ENCODE results near the gene CSGALNACT2.
"Not testable (repeated sequence)": the region's sequence is repeated elsewhere in the genome, so short reads cannot be mapped to it uniquely, and the experiment has no call there.

The CSGALNACT2 gene

DNA sequence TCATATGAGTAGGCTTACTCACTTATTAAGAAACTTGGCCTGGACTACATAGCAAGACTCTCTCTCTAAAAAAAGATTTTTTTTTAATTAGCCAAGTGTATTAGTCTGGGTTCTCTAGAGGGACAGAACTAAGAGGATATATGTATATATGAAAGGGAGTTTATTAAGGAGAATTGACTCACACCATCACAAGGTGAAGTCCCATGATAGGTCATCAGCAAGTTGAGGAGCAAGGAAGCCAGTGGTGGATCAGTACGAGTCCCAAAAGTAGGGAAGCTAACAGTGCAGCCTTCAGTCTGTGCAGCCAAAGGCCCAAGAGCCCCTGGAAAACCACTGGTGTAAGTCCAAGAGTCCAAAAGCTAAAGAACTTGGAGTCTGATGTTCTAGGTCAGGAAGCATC is 7.7 kb downstream of the CSGALNACT2 start:
- DNase-seq: not testable (repeated sequence)

DNA sequence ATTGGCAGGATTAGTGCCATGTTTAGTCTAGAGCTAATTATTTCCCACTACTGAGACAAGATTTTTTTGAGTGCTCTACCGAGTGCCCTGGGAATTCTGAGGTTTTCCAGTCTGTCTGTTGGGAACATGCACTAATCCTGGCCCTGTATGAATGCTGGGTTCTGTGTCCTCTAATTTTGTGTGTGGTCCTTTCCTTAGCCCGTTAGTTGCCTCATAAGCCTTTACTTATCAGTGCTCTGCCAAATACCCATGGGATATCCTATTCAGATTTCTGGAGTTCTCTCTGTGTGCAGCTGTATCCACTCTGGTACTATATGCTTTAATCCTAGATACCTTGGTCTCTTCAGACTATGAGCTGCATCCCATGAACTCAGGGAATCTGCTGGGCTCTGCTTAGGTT is 13.1 kb downstream of the CSGALNACT2 start:
- no peak for DNase-seq

DNA sequence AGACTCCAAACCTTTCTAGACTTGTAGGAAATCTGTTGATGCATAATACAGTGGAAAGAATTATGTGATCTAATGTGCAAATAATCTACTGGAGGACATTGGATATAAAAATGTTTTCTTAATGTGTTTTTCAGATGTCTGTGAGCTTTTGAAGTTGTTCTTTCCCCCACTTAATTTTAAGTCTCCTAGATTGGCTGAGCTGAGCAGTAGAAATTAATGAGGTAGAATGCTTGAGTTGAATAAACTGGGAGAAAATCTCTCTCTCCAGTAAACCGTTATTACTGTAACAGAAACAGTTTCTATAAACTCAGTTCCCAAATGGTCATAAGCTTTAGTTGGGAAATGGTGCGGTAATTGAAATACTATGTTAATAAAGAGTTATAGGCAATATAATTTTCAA is 15.7 kb downstream of the CSGALNACT2 start:
- DNase-seq: no peak

DNA sequence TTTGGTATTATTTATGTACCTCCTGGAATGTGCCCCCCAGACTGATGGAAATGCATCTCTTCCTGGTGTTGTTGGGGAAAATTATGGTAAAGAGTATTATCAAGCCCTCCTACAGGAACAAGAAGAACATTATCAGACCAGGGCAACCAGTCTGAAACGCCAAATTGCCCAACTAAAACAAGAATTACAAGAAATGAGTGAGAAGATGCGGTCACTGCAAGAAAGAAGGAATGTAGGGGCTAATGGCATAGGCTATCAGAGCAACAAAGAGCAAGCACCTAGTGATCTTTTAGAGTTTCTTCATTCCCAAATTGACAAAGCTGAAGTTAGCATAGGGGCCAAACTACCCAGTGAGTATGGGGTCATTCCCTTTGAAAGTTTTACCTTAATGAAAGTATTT is 17.0 kb downstream of the CSGALNACT2 start:
- no peak for DNase-seq

DNA sequence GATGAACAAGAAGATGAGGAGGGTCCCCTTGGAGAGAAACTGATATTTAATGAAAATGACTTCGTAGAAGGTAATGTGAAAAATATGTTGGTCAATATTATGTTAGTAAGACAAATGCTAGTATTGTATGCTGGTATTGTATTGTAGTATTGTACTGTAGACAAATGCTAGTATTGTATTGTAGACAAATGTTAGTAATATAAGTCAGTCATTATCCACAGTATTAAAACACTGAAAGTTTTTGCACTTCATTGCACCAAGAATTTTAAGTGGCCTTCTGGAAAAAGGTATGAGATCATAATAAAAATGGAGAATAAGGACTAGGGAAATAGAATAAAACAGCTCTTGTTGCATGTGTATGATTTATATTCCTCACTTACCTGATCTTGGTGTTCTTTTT is 17.5 kb downstream of the CSGALNACT2 start:
- DNase-seq: no peak

DNA sequence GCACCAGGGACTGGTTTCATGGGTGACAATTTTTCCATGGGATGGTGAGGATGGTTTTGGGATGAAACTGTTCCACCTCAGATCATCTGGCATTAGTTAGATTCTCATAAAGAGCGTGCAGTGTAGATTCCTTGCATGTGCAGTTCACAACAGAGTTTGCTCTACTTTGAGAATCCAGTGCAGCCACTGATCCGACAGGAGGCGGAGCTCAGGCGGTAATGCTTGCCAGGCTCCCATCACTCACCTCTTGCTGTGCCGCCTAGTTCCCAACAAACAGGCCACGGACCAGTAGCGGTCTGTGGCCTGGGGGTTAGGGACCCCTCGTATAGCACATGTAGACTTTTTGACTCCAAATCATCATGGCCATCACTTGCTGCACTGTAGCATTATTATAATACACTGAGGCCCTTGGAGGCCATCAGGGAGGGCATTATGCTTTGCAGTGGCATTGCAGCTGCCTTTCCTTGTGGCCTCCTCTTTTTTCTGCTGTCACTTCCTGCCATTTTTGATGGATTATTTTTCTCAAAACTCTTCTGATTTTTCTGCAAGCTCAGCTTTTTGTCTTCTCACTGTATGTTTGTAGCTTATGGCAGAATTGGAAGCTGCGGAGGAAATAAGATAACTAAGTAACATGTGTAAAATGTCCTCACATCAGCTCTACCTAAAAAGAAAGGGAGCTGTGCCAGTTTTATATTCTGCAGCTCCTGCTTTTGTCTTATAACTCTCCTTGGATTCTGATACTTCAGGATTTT is 18.5 kb downstream of the CSGALNACT2 start:
- no peak for DNase-seq

DNA sequence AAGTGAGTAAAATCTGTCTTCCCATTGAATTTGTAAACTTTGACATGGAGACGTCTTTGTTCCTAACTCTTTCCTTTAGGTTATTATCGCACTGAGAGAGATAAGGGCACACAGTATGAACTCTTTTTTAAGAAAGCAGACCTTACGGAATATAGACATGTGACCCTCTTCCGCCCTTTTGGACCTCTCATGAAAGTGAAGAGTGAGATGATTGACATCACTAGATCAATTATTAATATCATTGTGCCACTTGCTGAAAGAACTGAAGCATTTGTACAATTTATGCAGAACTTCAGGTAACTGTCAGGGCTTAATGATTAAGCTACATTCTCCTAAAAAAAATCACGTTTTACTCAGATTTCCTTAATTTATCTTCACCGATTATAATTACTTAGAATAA is 20.4 kb downstream of the CSGALNACT2 start:
- no peak for DNase-seq

DNA sequence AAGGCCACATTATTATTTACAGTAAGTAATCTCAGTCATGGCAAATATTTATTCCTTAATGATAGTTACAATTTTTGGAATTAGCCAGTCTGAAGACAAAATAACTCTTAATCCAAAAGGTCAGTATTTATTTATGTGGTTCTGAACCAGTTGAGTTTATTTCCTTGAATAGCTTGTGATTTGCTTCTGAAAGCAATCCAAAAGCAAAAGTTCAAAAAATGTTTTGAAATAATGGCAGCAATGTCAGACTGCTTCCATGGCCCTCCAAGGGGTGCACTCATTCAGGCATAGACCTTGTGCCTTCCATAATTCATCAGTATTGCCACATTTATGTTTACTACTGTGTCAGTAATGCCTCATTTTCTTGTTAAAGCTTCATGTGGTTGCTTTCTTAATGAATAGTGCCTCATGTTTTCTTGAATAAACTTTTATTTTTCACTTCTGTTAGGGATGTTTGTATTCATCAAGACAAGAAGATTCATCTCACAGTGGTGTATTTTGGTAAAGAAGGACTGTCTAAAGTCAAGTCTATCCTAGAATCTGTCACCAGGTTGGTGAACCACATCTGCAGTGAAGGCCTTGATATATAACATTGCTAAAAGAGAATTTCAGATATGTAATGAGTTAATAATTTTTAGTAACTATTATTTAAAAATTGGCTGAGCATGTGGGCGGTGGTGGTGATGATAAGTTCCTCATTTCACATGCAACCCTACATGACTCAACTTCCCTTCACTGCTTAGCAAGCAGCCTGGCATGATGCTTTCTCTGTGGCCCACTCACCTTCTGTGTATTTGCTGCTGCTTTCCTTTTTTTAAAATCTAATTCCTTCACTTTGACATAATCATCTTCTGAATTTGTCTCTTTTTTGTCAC is 22.0 kb downstream of the CSGALNACT2 start:
- DNase-seq: no peak

DNA sequence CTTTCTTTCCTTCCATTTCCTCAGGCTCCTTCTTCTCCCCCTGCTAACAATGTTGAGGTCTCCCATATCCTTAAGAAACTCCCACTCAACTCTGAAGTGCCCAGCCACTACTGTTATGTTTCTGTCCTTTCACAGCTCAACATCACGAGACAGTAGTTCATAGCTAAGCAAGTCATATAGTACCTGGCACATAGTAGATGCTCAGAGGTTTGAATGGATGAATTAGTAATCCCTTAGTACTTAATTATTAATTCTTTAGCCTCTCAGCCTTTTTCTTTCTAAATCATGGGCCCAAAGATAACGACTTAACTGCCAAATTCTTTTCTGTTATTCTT is 22.6 kb downstream of the CSGALNACT2 start:
- no peak for DNase-seq

DNA sequence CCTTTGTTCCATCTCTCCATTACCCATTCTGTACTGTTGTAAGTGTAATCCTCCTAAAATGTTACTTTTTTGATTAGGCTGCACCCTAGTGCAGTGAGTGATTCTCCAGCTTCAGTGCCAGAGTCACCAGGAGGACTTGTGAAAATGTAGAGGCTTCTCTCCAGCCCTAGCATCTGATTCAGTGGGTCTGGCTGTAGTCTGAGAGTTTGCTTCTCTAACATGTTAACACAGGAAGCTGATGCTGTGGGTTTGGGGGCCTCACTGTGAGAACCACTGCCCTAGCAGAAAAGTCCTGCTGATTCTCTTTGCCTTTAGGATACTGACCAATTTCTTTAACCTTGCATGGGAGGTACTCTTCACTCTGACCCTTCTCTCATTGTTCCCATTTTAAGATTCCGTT is 24.4 kb downstream of the CSGALNACT2 start:
- DNase-seq: no peak

DNA sequence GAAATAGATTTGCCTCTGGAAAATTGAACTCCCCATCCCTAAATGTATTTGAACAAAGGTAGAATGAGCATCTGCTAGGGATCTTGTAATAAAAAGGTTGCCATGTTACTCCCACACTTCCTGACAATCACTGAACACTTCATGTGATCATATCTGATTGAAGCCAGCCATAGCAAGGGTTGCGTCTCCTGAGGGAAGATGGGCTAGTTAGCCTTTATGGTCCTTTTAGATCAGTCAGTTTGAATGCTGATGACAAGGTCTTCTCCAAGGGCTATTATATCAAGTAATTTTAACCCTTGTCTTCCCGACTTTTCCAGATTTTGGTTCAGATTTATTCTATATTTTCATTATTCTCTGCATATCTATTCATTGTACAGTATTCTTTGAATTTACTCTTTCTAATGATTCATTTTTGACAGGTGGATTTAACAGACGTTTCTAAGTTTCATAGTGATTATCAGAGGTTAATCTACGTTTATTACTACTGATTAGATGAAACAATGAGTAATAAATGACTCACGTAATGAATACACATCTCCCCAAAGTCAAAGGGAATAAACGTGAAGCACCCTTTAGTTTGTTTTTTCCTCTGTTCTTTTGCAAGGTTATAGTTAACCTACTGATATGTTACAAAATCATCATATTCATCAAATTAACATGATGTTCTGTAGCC is 28.1 kb downstream of the CSGALNACT2 start:
- no peak for DNase-seq

DNA sequence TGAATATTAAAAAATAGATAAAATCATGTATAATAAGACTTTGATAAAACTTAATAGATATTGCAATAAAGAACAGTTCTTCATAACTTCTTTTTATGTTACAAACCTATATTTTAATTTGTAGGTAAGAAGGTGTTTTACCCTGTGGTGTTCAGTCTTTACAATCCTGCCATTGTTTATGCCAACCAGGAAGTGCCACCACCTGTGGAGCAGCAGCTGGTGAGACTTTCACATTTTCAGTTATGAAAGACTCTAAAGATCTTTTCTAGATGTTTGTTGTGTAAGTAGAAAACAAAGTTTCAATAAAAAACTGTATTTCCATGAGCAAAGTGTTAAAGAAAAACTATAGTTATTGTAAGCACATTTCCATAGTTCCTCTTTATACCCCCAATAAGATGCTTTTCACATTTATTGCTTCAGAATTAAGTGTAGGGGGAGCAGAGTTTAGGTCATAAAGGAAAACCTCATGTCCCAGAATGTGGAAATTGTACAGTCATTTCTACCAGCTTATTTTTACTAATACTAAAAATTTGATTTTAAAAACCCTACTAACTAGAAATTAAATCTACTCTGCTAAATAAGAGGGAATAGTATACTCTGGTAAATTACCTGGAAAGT is 28.7 kb downstream of the CSGALNACT2 start:
- DNase-seq: no peak

DNA sequence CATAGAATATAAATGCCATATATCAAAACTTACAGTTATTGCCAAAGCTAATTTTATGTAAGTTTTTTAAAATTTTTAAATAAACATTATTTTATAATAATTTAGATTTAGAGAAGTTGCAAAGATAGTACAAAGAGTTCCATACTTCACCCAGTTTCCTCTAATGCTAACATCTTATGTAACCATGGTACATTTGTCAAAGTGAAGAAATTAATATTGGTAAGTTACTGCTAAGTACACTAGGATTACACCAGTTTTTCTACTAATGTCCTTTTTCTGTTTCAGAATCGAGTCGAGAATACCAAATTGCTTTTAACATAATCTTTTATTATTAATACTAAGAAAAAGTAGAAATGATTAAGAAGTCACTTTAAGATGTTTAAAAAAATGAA is 29.2 kb downstream of the CSGALNACT2 start:
- no peak for DNase-seq

DNA sequence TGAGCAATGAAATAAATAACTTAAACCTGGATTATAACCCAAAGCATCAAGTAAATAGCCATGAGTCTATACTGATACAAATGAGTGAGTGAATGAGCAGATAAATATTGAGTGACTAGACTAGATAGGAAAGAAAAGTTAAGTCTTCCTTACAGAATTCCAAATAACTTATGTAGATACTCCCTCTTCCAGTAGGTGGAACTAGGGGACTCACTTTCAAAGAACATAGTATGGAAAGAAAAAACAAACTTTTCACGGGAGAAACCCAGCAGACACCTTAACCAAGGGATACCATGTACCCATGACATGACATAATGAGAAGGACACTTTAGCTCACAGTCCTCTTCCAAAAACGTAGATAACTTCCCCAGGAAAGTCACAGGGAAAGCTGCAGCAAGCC is 32.2 kb downstream of the CSGALNACT2 start:
- DNase-seq: no peak

DNA sequence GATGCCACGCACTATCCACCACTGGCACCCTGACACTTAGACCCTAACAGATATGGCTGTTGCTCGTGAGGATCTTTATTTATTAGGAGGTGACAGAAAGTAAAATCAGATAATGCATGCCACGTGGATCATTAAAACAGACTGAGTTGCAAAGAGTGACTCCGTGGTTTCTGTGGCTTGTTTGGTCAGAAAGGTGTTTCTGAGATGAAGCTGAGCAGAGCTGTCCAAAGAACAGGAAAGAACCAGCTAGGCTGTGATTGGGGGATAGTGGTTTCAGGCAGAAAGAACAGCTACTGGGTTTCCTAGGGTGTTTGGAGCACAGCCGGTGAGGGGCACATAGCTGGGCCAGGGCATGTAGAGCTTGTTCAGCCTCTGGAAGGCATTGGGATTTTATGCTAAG is 34.4 kb downstream of the CSGALNACT2 start:
- DNase-seq: no peak

DNA sequence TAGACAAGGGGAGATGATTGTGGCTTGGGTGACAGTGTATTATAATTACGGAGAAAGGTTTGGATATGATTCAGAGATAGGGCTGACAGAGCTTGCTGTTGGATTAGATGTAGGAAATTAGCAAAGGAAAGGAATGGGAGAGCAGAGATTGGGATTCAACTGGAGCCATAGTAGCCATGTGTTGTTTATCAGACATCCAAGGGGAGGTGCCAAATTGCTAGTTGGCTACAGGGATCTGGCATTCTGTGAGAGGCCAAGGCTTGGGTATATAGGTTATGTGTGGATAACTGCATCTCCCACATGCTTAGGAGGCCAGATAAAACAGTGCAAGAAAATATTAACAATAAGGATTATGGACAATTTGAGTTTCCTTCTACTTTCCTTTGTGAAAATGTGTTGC is 34.9 kb downstream of the CSGALNACT2 start:
- no peak for DNase-seq

DNA sequence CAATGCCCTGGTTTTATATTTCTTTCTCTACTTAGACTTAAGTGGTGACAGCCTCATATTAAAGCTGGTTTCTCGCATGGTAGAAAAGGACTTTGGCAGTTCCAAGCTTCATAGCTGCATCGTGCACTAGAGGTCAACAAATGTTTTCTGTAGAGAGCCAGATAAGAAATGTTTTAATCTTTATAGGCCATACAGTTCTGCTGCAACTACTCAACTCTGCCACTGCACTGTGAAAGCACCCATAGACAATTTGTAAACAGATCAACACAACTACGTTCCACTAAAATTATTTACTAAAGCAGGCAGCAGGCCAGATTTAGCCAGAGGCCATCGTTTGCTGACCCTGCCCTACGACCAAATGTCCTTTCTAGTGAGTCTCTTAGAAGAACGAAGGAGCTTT is 36.7 kb downstream of the CSGALNACT2 start:
- no peak for DNase-seq

DNA sequence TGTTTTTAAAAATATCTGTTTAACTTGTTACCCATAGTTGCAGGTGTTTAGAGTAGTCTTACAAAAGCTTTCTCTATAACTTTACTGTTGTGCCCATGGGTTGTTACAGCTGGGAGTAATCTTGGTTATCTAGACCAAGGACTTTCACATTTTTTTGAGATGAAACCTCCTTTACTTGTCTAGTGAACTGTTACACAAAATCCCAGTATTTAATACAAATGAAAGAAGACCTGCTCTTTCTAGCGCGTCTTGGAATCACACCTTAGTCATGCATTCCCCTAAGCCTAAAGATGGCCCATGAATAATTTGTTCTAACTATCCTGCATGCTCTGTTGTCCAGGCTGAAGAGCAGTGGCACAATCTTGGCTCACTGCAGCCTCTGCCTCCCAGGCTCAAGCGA is 38.0 kb downstream of the CSGALNACT2 start:
- DNase-seq: no peak

DNA sequence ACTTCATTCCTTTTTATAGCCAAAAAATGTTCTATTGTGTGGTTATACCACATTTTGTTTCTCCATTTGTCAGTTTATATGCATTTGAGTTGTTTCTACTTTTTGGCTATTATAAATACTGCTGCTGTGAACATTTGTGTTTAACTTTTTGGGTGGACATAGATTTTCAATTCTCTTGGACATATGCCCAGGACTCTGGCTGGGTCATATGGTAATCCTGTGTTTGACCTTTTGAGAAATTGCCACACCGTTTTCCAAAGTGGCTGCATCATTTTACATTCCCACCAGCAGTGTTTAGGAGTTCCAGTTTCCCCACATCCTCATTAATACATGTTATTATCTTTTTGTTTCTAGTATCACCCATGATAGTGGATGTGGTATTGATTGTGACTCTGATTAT is 39.4 kb downstream of the CSGALNACT2 start:
- DNase-seq: no peak

DNA sequence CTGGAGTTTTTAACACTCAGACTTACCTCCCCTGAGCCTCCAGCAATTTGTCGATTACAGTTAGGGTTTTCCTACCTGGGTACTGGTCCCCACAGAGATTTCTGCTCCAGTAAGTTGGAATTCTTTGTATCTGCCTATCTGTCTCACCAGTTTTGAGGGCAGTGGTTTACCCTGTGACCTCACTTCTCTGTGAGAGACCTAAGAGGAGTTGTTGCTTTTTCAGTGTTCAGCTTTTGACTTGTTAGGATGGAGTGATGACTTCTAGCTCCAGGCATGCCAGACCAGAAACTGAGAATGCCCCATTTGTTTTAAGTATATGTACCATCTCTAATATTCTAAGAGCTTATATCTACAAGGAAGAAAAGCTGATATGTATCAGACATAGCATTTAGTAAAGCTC is 42.9 kb downstream of the CSGALNACT2 start:
- no peak for DNase-seq

DNA sequence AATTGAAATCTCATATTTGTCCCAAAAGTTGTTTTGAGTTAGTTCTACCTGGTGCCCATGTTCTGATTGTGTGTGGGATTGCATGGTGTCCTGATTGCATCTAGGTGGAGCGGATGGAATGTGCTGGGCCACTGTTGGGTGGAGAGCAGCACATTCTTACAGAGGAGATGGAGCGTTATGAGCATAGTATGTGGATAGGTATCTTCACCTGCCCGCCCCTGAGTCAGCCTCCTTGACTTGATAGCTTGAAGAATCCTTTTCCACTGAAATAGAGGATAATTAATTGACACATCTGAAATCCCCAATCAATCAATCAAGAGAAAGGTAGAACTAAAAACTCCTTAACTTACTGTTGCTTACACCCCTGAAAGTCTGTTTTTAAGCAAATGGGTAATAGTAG is 45.5 kb downstream of the CSGALNACT2 start:
- not testable (repeated sequence) for DNase-seq

DNA sequence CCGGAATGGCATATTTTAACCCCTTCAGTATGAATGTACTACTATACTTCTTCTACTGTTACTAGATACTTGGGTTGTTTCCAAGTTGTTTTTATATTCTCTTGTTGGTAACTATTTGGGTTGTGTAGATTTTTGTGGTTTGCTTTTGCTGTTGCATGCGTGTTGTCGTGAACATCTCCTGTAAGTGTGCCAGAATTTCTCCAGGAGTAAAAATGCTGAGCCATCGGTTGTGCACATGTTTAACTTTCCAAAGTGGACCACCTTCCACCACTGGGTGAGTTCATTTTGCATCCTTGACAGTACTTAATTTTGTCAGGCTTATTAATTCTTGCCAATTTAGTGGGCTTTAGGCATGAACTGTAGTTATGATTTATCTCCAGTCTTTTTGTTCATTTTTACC is 47.9 kb downstream of the CSGALNACT2 start:
- DNase-seq: no peak

DNA sequence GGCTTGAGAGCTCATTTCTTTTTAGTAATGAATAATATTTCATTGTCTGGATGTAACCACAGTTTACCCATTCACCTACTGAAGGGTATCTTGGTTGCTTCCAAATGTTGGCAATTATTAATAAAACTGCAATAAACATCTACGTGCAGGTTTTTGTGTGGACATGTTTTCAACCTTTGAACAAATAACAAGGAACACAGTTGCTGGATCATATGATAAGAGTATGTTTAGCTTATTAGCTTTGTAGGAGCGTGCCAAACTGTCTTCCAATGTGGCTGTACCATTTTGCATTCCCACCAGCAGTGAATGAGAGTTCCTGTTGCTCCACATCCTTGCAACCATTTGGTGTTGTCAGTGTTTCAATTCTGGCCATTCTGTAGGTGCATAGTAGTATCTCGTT is 49.0 kb downstream of the CSGALNACT2 start:
- DNase-seq: no peak

DNA sequence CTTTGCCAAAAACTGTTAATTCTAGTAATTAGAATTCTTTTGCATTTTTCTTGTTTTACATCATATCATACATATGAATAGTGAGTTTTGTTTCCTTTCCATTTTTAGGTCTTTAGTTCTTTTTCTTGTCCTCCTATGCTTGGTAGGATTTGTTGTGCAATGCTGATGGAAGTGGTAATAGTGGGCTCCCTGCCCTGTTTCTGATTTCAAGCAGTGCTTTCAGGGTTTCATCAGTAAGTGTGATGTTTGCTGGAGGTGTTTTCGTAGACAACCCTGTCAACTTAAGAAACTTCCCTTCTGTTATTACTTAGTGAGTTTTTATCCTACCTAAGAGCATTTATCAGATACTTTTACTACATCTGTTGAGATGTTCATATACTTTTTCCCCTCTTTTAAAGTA is 50.5 kb downstream of the CSGALNACT2 start:
- DNase-seq: no peak

Measured in activated CD8-positive, alpha-beta memory T cell treated with anti-CD3 and anti-CD28 coated beads for 24 hours (primary cell).